Right atrium auricular region (tissue), 2 donors: ENCODE measurements around the gene TGM5. TPM values are rescaled to one million over a fixed set of nuclear protein-coding genes. Genes with fewer than 3 reads are reported as not detected.

Experiments used
- DNase-seq: peaks from one replicate; pipeline ENCODE4 v3.0.0-alpha.2; 2019; ENCODE audit warnings: low spot score
- H3K27ac ChIP-seq, 2 donors: fragments of 200-600 bp; sonication (generic); 1 replicate in 1 of 2; 2 replicates in 1 of 2; pipeline ENCODE4 v1.5.1; 2016 to 2019
- H3K27me3 ChIP-seq, 2 donors: fragments of 200-600 bp; sonication (generic); one replicate each; pipeline versions ENCODE4 v1.5.1 to v1.6.0; 2017 to 2019
- H3K36me3 ChIP-seq: fragments of 200-600 bp; sonication (generic); one replicate; pipeline ENCODE4 v1.5.1; 2016
- H3K4me1 ChIP-seq, 2 donors: fragments of 200-600 bp; sonication (generic); one replicate each; pipeline versions ENCODE4 v1.5.1 to v1.6.0; 2017 to 2019
- H3K4me3 ChIP-seq, 2 donors: fragments of 200-600 bp; sonication (generic); 1 replicate in 1 of 2; 2 replicates in 1 of 2; pipeline ENCODE4 v1.5.1; 2017 to 2019; ENCODE audit warnings: mild to moderate bottlenecking in 1 of 2, moderate library complexity in 1 of 2
- H3K9me3 ChIP-seq, 2 donors: fragments of 200-600 bp; sonication (generic); one replicate each; pipeline ENCODE4 v1.5.1; 2019
- CTCF ChIP-seq, 2 donors: fragments of 200-600 bp; sonication (generic); IDR thresholded peaks; one replicate each; pipeline ENCODE4 v1.5.1; 2019; ENCODE audit warnings: antibody characterized with exemption in 2 of 2
- total RNA-seq, 2 donors: library from RNA; depleted of rRNA; stranded (reverse); fragments of >200 nt; gene quantifications; one replicate each; pipeline ENCODE4 v1.1.0, GENCODE V29; 2016

The TGM5 gene
- total RNA-seq, 2 donors from 2014 or later: 0.15 TPM; not detected in 1

DNA sequence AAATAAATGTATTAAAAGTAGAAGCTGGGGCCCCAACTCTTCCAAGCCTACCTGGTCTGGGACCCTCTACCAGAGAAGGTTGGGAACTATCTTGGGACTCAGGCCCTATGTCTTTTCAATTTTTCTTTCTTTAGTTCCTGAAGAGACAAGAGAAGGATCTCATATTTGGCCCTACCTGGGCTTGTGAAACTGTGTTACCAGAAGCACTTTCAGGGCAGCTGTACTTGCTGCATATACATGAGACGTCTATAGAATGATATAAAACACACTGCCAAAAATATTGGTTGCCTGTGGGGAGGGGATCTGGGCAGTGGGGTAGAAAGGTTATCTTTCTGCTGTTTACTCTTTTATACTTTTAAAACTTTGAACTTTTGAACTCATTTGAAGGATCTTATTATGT, 45.3 kb downstream of the TGM5 start:
- Histone ChIP-seq H3K4me3 (no peak overlapping the region), H3K9me3 (no peaks in the 10 kb centered on the region), H3K36me3 (no peaks in the 10 kb centered on the region), H3K27ac (no peak overlapping the region), H3K4me1 (no peaks in the 10 kb centered on the region), H3K27me3 (no peaks in the 10 kb centered on the region)
- TF ChIP-seq CTCF (IDR thresholded peaks at IDR 0.05): no peak
- DNase-seq: no peak

GRCh38 chr15:43220991-43221403, 45.7 kb downstream of the TGM5 start, which contains the start of gene EPB42:
EPB42 (minus strand) TSS chr15:43221018; CDS start chr15:43220825, 193 bp downstream.
- Histone ChIP-seq H3K4me3 (no peak within 1 kb of the TSS), H3K36me3 (no peaks in the 10 kb centered on the region), H3K27ac (no peak within 1 kb of the TSS), H3K4me1 (no peaks in the 10 kb centered on the region), H3K27me3 (no peaks in the 10 kb centered on the region), H3K9me3 (no peaks in the 10 kb centered on the region)
- no peak for DNase-seq
- TF ChIP-seq CTCF (IDR thresholded peaks at IDR 0.05): no peak

GRCh38 chr15:43219929-43220928, 46.5 kb downstream of the TGM5 start:
- H3K9me3 ChIP-seq: no peaks in the 10 kb centered on the region

GRCh38 chr15:43218908-43219706, 47.6 kb downstream of the TGM5 start:
- Histone ChIP-seq H3K4me1 (peaks cover 0 to 8% of the 10 kb centered on the region in 2 donors), H3K9me3 (no peaks in the 10 kb centered on the region), H3K36me3 (no peaks in the 10 kb centered on the region), H3K27me3 (no peaks in the 10 kb centered on the region), H3K4me3 (no peak overlapping the region), H3K27ac (no peak overlapping the region)
- no peak for TF ChIP-seq CTCF (IDR thresholded peaks at IDR 0.05)
- no peak for DNase-seq

More at GRCh38 chr15:43219929-43220928, 46.5 kb downstream of the TGM5 start:
- H3K4me3 ChIP-seq: no peak overlapping the region
- H3K27ac ChIP-seq: no peak overlapping the region
- H3K27me3 ChIP-seq: no peaks in the 10 kb centered on the region
- H3K36me3 ChIP-seq: no peaks in the 10 kb centered on the region
- no peak for DNase-seq
- H3K4me1 ChIP-seq: no peaks in the 10 kb centered on the region
- TF ChIP-seq CTCF (IDR thresholded peaks at IDR 0.05): no peak

- Histone ChIP-seq H3K27ac (no peak overlapping the region), H3K4me3 (no peak overlapping the region), H3K9me3 (no peaks in the 10 kb centered on the region), H3K4me1 (peaks cover 0 to 8% of the 10 kb centered on the region in 2 donors), H3K27me3 (no peaks in the 10 kb centered on the region), H3K36me3 (no peaks in the 10 kb centered on the region)
- DNase-seq: no peak
- no peak for TF ChIP-seq CTCF (IDR thresholded peaks at IDR 0.05)
These were observed 50.8 kb downstream of the TGM5 start for GRCh38 chr15:43215961-43216360.
